B cell (primary cell): ENCODE results near the gene YWHAG. TPM values are rescaled to one million over a fixed set of nuclear protein-coding genes. Genes with fewer than 3 reads are reported as not detected.

Experiments used
- ATAC-seq: fragments of 200-7000 bp; cut with Tn5 transposase; one replicate; pipeline ENCODE4 v1.10.0; 2021; ENCODE audit warnings: low read depth, mild to moderate bottlenecking, moderate number of reproducible peaks, moderate library complexity
- CTCF ChIA-PET: fragments of 350-600 bp; sonication (Branson Sonifier 250); formaldehyde crosslinking; loops from one replicate; lab custom pipeline; 2021; ENCODE audit warnings: antibody characterized with exemption, inconsistent platforms; lab: Charles Lee
- POLR2A ChIA-PET: fragments of 350-600 bp; sonication (Branson Sonifier 250); formaldehyde crosslinking; loops from one replicate; lab custom pipeline; 2021; ENCODE audit warnings: antibody characterized with exemption; lab: Charles Lee
- DNase-seq: peaks from one replicate; pipeline ENCODE4 v3.0.0; 2013
- H2AFZ ChIP-seq: 2 replicates; pipeline ENCODE4 v1.6.1; 2012; ENCODE audit warnings: mild to moderate bottlenecking, low read depth, low read length; ENCODE audit not compliant: insufficient read depth, poor library complexity, severe bottlenecking
- H3K27ac ChIP-seq, 2 donors: 1 replicate in 1 of 2; 2 replicates in 1 of 2; pipeline ENCODE4 v1.5.1; 2012 to 2013; ENCODE audit warnings: low read length in 2 of 2, mild to moderate bottlenecking in 2 of 2, moderate library complexity in 1 of 2
- H3K27me3 ChIP-seq, 4 experiments: fragments of 200-600 bp in 1 of 4; sonication (generic) in 1 of 4; replicated peaks in 1 of 4; 1 replicate in 2 of 4; 2 replicates in 2 of 4; pipeline versions ENCODE4 v1.6.1 to v1.7.0; 2013 to 2016; ENCODE audit warnings: low read length in 3 of 4, mild to moderate bottlenecking in 2 of 4, mixed read lengths in 1 of 4, moderate library complexity in 1 of 4; ENCODE audit not compliant: insufficient read depth in 4 of 4, control insufficient read depth in 3 of 4; ENCODE audit errors: control extremely low read depth in 1 of 4
- H3K36me3 ChIP-seq, 2 experiments: replicated peaks in 1 of 2; 1 replicate in 1 of 2; 2 replicates in 1 of 2; pipeline versions ENCODE4 v1.6.1 to v1.7.1; 2013; ENCODE audit warnings: low read length in 1 of 2; ENCODE audit not compliant: insufficient read depth in 2 of 2, control insufficient read depth in 1 of 2; ENCODE audit errors: control extremely low read depth in 1 of 2, extremely low read depth in 1 of 2
- H3K4me1 ChIP-seq, 2 donors: fragments of 200-600 bp in 1 of 2; sonication (generic) in 1 of 2; 1 replicate in 1 of 2; 2 replicates in 1 of 2; pipeline versions ENCODE4 v1.5.1 to v1.6.1; 2013 to 2017; ENCODE audit warnings: low read length in 2 of 2; ENCODE audit not compliant: control insufficient read depth in 2 of 2, insufficient read depth in 2 of 2
- H3K4me2 ChIP-seq: replicated peaks from 2 replicates; pipeline ENCODE3; 2012; ENCODE audit warnings: mild to moderate bottlenecking, low read depth, low read length; ENCODE audit not compliant: poor library complexity, severe bottlenecking
- H3K4me3 ChIP-seq, 5 experiments: fragments of 200-600 bp in 1 of 5; sonication (generic) in 1 of 5; 1 replicate in 3 of 5; 2 replicates in 2 of 5; pipeline versions ENCODE4 v1.5.1 to v1.7.0; 2011 to 2016; ENCODE audit warnings: low read length in 4 of 5, mild to moderate bottlenecking in 4 of 5, low read depth in 2 of 5, control low read depth in 1 of 5, moderate library complexity in 1 of 5; ENCODE audit not compliant: insufficient read depth in 1 of 5; ENCODE audit errors: control extremely low read depth in 1 of 5, extremely low read depth in 1 of 5
- H3K79me2 ChIP-seq: fragments of 200-600 bp; sonication (generic); one replicate; pipeline ENCODE4 v1.6.0; 2016; ENCODE audit warnings: low read length; ENCODE audit not compliant: control insufficient read depth, insufficient read depth
- H3K9ac ChIP-seq: fragments of 200-600 bp; sonication (generic); 2 replicates; pipeline ENCODE4 v1.6.1; 2017; ENCODE audit warnings: mild to moderate bottlenecking, low read length, moderate library complexity
- H3K9me3 ChIP-seq, 3 donors: one replicate each; pipeline versions ENCODE4 v1.6.1 to v1.7.1; 2013; ENCODE audit warnings: low read length in 2 of 3; ENCODE audit not compliant: control insufficient read depth in 2 of 3, insufficient read depth in 1 of 3; ENCODE audit errors: control extremely low read depth in 1 of 3
- H4K20me1 ChIP-seq: 2 replicates; pipeline ENCODE4 v1.6.0; 2012; ENCODE audit warnings: mild to moderate bottlenecking, low read length; ENCODE audit not compliant: insufficient read depth, control insufficient read depth, poor library complexity, severe bottlenecking
- H3K27ac Mint-ChIP-seq: one replicate; pipeline ENCODE4 v1.8.0; 2021; ENCODE audit warnings: mixed read lengths
- H3K27me3 Mint-ChIP-seq: one replicate; pipeline ENCODE4 v1.8.0; 2021; ENCODE audit warnings: mixed read lengths
- H3K4me1 Mint-ChIP-seq: one replicate; pipeline ENCODE4 v1.8.0; 2021; ENCODE audit warnings: mixed read lengths
- H3K4me3 Mint-ChIP-seq: one replicate; pipeline ENCODE4 v1.8.0; 2021; ENCODE audit warnings: mixed read lengths
- H3K9me3 Mint-ChIP-seq: one replicate; pipeline ENCODE4 v1.8.0; 2022; ENCODE audit warnings: mixed read lengths; ENCODE audit not compliant: insufficient read depth
- EZH2 ChIP-seq: IDR thresholded peaks from 2 replicates; pipeline ENCODE4 v1.6.1; 2012; ENCODE audit warnings: borderline replicate concordance, low read depth, mild to moderate bottlenecking, moderate library complexity, low read length; ENCODE audit not compliant: insufficient read depth, poor library complexity, severe bottlenecking
- WGBS: methylation state at CpG from one replicate; pipeline ENCODE4 v1.1.5; 2013; ENCODE audit warnings: missing lambda C conversion rate; ENCODE audit not compliant: insufficient coverage; 5-methylcytosine and 5-hydroxymethylcytosine counted together
- intact Hi-C: fragments of 100-400 bp; cut with micrococcal nuclease; formaldehyde crosslinking; loops from one replicate; pipeline ENCODE4 v1.10.0; 2022
- polyA plus RNA-seq: library from polyadenylated mRNA; depleted of rRNA; stranded (reverse); fragments of >200 nt; gene quantifications from 2 replicates; pipeline ENCODE4 v1.2.3, GENCODE V29; 2012
- total RNA-seq, 2 donors: library from RNA; stranded (reverse); fragments of 120-200 nt in 1 of 2; gene quantifications; 1 replicate in 1 of 2; 2 replicates in 1 of 2; pipeline versions ENCODE4 v1.2.3 to v1.2.4, GENCODE V29; 2013 to 2022
- TF ChIP-seq, protein P1 (sequence below): fragments of 200-600 bp; IDR thresholded peaks from one replicate; pipeline ENCODE4 v1.8.0; 2022; ENCODE audit warnings: antibody characterized with exemption, mild to moderate bottlenecking

YWHAG gene
- total and polyA plus RNA-seq, 2 donors (not counting 1 experiment from before 2014, with no cell fraction given) = 6.6 to 51.6 TPM

DNA sequence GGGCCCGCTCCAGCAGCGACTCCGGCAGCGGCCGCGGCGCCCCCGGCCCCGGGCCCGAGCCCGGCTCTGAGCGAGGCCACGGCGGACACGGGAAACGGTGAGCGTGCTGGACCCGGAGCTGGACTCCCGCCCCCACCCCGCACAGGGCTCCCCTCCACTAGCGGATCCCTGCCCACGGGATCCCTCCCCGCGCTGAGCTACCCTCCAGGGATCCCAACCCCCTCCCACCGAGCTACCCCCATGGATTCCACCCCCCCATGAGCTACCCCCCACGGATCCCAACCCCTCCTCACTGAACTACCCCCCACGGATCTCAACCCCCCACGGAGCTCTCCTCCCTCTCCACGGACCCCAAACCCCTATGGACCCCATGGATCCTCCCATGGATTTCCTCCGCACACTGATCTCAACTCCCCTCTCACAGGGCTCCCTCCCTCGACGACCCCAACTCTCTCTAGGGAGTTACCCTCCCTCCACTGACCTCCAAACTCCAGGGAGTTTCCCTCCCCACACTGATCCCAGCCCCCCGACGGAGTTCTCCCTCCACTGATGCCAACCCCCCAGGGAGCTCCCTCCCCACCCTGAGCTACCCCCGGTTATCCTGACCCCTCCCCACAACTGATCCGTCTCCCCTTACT is 77.0 kb downstream of the YWHAG start:
- H3K4me3 ChIP-seq = peak overlapping the region in 3 of 5 experiments; percentile 34 to 54 (median 37)
- peaks cover 0 to 4% (median 0%) of the 10 kb centered on the region in 3 donors for H3K9me3 ChIP-seq
- Mint-ChIP-seq H3K4me1 (peaks cover 15% of the 10 kb centered on the region), H3K27me3 (peaks cover 44% of the 10 kb centered on the region), H3K9me3 (no peaks in the 10 kb centered on the region), H3K27ac (peak overlapping the region; percentile 41), H3K4me3 (peak overlapping the region; percentile 78)
- ATAC-seq (no peak), DNase-seq (no peak)
- no peak overlapping the region for H3K27ac ChIP-seq
- H3K79me2 ChIP-seq = no peaks in the 10 kb centered on the region
- no peaks in the 10 kb centered on the region for H4K20me1 ChIP-seq
- H3K4me2 ChIP-seq = peak overlapping the region; percentile 85
- no peaks in the 10 kb centered on the region for H3K36me3 ChIP-seq
- H3K27me3 ChIP-seq = peaks cover 0 to 58% (median 18%) of the 10 kb centered on the region in 4 experiments
- peaks cover 12 to 19% of the 10 kb centered on the region in 2 donors for H3K4me1 ChIP-seq
- peak overlapping the region; percentile 38 for H2AFZ ChIP-seq
- TF ChIP-seq, protein P1, sequence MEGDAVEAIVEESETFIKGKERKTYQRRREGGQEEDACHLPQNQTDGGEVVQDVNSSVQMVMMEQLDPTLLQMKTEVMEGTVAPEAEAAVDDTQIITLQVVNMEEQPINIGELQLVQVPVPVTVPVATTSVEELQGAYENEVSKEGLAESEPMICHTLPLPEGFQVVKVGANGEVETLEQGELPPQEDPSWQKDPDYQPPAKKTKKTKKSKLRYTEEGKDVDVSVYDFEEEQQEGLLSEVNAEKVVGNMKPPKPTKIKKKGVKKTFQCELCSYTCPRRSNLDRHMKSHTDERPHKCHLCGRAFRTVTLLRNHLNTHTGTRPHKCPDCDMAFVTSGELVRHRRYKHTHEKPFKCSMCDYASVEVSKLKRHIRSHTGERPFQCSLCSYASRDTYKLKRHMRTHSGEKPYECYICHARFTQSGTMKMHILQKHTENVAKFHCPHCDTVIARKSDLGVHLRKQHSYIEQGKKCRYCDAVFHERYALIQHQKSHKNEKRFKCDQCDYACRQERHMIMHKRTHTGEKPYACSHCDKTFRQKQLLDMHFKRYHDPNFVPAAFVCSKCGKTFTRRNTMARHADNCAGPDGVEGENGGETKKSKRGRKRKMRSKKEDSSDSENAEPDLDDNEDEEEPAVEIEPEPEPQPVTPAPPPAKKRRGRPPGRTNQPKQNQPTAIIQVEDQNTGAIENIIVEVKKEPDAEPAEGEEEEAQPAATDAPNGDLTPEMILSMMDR = no peak
- no peak for TF ChIP-seq EZH2
- 5% methylated on average over 29 of the region's 36 CpGs for WGBS
- peak overlapping the region; percentile 42 for H3K9ac ChIP-seq
- intact Hi-C loops = no loop called here
- CTCF ChIA-PET = interaction anchor here (1.4 to 2.8 kb wide), 2 partner anchors 10 to 33 kb away, joined by 6 to 12 read pairs; no protein-coding TSS in a partner anchor
- POLR2A ChIA-PET = interaction anchor here (0.6 to 0.7 kb wide), 2 partner anchors 83 to 840 kb away, joined by 3 read pairs; partner anchors contain the start of gene CCDC146
